Kidney glomerular epithelial cell (primary cell): ENCODE results near the gene SMIM35.

Experiments used
- DNase-seq: peaks from one replicate; lab custom pipeline; 2025; lab: John Stamatoyannopoulos, UW

Gene SMIM35

GRCh38 chr11:118057251-118058145 is 29.3 kb downstream of the SMIM35 start:
- no peak for DNase-seq

DNA sequence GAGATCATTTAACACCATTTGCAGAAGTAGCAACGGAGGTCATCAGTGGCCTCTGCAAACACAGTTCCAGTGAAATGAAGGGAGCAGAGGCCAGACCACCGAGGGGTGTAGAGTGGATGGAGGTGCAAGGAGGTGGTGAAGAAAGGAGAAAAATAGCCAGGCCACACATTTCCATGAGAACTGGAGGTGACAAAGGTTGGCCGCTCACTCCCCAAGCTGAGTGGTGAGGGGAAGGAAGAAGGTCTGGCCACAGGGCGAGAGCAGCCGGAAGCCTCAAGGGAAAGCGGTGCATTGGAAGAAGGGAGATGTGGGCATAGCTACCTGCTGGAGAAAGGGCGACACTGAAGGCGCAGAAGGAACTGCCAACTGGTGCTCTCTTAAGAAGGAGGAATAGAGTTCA is 30.0 kb downstream of the SMIM35 start:
- no peak for DNase-seq

DNA sequence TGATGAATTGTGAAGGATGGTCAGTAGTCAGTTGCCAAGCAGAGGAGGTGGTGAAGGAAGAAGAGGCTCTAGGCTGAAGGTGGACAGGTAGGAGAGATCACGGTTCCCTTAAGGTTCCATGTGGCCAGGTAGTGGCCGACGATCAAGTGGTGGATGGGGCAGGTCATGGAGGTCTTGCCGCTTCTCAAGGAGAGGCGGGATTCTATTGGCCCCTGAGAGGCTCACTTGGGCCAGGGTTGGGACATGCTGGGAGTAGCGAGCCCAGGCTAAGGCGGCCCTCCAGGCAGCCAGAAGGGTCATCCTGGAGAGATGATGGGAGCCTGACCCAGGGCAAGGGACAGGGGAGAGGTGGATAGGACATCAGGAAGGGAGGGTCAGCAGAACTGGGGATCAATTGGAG is 30.8 kb downstream of the SMIM35 start:
- DNase-seq: no peak

GRCh38 chr11:118054712-118055640 is 31.8 kb downstream of the SMIM35 start:
- no peak for DNase-seq

GRCh38 chr11:118052581-118053206 is 34.1 kb downstream of the SMIM35 start:
- no peak for DNase-seq

- DNase-seq: no peak
Measured at GRCh38 chr11:118051611-118052461, 34.9 kb downstream of the SMIM35 start.

GRCh38 chr11:118051136-118051610 is 35.6 kb downstream of the SMIM35 start:
- no peak for DNase-seq

GRCh38 chr11:118050208-118050891 is 36.4 kb downstream of the SMIM35 start:
- DNase-seq: no peak

- no peak for DNase-seq
Measured at GRCh38 chr11:118049771-118050170, 37.0 kb downstream of the SMIM35 start.

GRCh38 chr11:118048472-118049370 is 38.0 kb downstream of the SMIM35 start:
- no peak for DNase-seq

- no peak for DNase-seq
Measured at GRCh38 chr11:118047749-118048148, 39.0 kb downstream of the SMIM35 start.

DNA sequence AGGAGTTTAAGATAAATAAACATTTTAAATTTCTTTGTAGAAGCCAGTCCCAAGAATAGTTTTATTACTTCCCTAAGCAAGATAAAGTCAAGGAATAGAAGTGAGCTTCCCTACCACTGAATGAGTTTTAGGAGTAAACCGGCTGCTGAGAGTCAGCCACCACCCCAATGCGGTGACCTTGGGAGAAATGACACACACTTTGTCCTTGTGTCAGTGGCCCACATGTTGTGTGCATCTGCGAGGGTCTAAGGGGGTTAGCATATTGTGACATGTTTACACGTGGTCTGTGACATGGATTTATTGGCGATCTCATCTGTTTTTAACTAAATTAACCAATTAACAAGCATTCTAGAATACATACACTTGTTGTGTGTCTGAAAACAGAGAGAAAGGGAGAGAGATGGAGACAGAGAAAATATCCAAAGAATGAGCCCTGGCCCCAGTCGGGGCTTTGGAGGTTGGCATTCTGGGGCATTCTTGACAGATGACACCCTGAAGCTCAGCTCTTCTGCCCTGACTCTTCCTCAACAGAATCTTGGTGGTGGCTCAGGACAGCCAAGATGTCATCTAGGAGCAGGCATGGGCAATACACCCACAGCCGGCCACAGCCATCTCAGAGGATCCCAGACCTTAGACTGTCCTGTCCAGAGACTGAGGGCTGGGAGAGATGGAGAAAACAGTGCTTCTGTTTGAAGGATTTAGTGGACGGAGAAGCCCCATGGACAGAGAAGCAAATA is 39.6 kb downstream of the SMIM35 start:
- no peak for DNase-seq

DNA sequence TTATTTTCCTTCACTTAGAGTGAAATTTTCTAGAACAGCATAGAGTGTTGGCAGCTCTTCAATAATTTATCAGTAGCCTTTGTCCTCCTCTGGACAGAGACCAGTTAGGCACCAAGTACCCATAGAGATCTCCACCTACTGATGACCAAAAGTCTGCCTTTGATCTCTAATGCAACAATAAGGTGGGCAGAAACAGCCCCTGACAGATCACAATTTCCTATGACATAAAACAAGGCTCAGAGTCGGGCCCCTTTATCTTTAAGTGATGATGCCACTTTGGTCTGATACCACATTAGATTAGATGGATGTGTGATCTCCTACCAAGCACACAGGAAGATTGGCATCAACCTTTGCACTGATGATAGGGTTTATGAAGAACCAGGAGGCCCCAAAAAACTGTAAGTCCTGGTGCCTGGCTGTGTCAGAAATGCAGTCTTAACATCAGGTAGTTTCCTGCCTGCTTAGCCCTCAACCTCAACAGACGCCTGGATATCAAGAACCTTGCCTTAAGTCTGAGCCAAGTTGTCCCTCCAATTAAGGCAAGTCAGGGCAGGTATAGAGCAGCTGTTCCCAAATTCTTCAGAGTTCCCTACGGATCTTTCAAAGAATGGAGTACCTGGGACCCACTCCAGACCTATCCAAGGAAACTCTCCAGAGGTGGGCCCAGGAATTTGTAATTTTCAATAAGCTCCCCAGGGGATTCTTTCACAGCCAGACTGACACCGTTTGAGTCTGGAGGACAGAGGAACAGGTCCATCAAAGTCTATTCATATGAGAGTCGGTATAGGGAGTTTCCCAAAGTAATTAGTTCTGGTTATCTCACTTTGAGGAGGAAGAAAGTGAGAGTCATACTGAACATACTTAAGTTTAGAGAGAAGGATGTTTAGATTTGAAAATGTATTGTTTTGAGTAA is 40.5 kb downstream of the SMIM35 start:
- DNase-seq: no peak

DNA sequence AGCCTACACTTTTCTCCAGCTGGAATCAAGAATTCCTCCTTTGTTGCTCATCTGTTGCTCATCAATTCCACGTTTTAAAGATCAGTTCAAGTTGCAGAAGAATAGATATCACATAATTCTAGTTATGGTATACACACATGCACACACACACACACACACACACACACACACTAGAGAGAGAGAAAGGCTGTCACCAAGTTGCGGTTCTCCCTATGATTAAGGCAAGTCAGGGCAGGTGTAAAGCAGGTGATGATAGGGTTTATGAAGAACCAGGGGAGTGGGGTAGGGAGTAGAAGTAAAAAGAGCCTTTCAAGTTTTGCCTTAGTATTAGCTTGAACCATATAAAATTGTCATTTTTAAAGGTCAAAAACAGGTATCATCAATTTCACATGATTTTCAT is 41.6 kb downstream of the SMIM35 start:
- no peak for DNase-seq

DNA sequence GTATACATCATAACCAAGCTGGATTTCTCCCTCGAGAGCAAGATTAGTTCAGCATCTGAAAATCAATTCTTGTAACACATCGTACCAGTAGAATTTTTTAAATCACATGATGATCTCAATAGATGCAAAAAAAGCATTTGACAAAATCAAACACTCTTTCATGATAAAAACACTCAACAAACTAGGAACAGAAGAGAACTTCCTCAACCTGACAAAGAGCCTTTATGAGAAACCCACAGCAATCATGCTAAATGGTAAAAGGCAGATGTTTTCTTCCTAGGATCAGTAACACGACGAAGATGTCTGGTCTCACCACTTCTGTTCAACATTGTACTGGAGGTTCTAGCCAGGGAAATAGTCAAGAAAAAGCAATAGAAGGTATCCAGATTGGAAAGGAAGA is 44.0 kb downstream of the SMIM35 start:
- no peak for DNase-seq

- no peak for DNase-seq
Measured at GRCh38 chr11:118042141-118042540, 44.6 kb downstream of the SMIM35 start.

GRCh38 chr11:118033443-118033842 is 53.3 kb downstream of the SMIM35 start:
- no peak for DNase-seq

GRCh38 chr11:118028626-118029025 is 58.1 kb downstream of the SMIM35 start:
- DNase-seq: no peak
